Adrenal gland (tissue), 12 donors: ENCODE results near the gene TUBA8. TPM values are rescaled to one million over a fixed set of nuclear protein-coding genes. Genes with fewer than 3 reads are reported as not detected.
A peak's percentile ranks its signal among the peaks of the same experiment; 100 is the strongest.

Experiments used
- DNase-seq, 7 donors: peaks; one replicate each; pipeline ENCODE4 v3.0.0-alpha.2; 2019 to 2020
- H3K27ac ChIP-seq, 5 donors: fragments of 200-600 bp; sonication (generic) in 4 of 5; 1 replicate in 3 of 5; 2 replicates in 2 of 5; pipeline versions ENCODE4 v1.5.1 to v1.8.0; 2016 to 2020; ENCODE audit warnings: mild to moderate bottlenecking in 1 of 5
- H3K27me3 ChIP-seq: fragments of 200-600 bp; 2 replicates; pipeline ENCODE4 v1.8.0; 2021
- H3K36me3 ChIP-seq, 2 donors: fragments of 200-600 bp; replicated peaks in 1 of 2; 1 replicate in 1 of 2; 2 replicates in 1 of 2; pipeline versions ENCODE4 v1.5.1 to v1.8.0; 2018 to 2022
- H3K4me1 ChIP-seq, 2 donors: fragments of 200-600 bp; replicated peaks in 1 of 2; 1 replicate in 1 of 2; 2 replicates in 1 of 2; pipeline versions ENCODE4 v1.5.1 to v1.8.0; 2018 to 2021
- H3K4me3 ChIP-seq, 4 donors: fragments of 200-600 bp; sonication (generic) in 3 of 4; one replicate each; pipeline ENCODE4 v1.5.1; 2016 to 2018
- H3K9me3 ChIP-seq, 3 donors: fragments of 200-600 bp; sonication (generic) in 1 of 3; replicated peaks in 1 of 3; 1 replicate in 2 of 3; 2 replicates in 1 of 3; pipeline versions ENCODE4 v1.5.1 to v1.8.0; 2016 to 2021
- POLR2A ChIP-seq, 2 donors: fragments of 450-650 bp; IDR thresholded peaks; one replicate each; pipeline ENCODE4 v1.6.1; 2017; ENCODE audit warnings: antibody characterized with exemption in 2 of 2, mild to moderate bottlenecking in 2 of 2, moderate library complexity in 1 of 2
- WGBS, 4 donors: extraction: QIAGEN DNeasy Blood & Tissue Kit in 2 of 4; methylation state at CpG; one replicate each; pipeline versions ENCODE4 v1.1.5 to v1.1.7; 2013 to 2017; 5-methylcytosine and 5-hydroxymethylcytosine counted together
- intact Hi-C, 2 donors: fragments of 100-400 bp; cut with DNase I; formaldehyde crosslinking; loops; one replicate each; pipeline versions ENCODE4 v1.14.1 to v1.15.0; 2022 to 2023
- polyA plus RNA-seq, 3 donors: library from polyadenylated mRNA; stranded (reverse); fragments of 200-250 nt in 2 of 3; fragments of 350-450 nt in 1 of 3; fragmentation: Illumina TruSeq in 1 of 3; extraction: RNeasy Lipid Tissue Mini Kit (QIAGEN cat#74804) in 1 of 3; gene quantifications; one replicate each; pipeline ENCODE4 v1.2.3, GENCODE V29; 2013 to 2014
- total RNA-seq, 9 donors: library from RNA; depleted of rRNA in 4 of 9; stranded (reverse); fragments of >200 nt in 4 of 9; fragments of 120-200 nt in 1 of 9; fragmentation: NEBNext Ultra II Directional in 1 of 9; extraction: Animal tissue kit (Norgen Biotek cat#: 25700) in 1 of 9; gene quantifications; one replicate each; pipeline versions ENCODE4 v1.1.0 to v1.2.4, GENCODE V29; 2013 to 2023
- TF ChIP-seq, protein P1 (sequence below), 6 experiments: fragments of 450-650 bp in 4 of 6; fragments of 200-600 bp in 2 of 6; sonication (generic) in 1 of 6; IDR thresholded peaks; 1 replicate in 5 of 6; 2 replicates in 1 of 6; pipeline versions ENCODE4 v1.5.1 to v1.8.0; 2016 to 2021; ENCODE audit warnings: antibody characterized with exemption in 6 of 6, mild to moderate bottlenecking in 2 of 6, moderate library complexity in 1 of 6
- donor health status: healthy with polysubstance abuse.
- donor health status: Bipolar disorder and iron deficiency.
- donor health status: DM: yes; HTN: yes; CAD: no.
- donor health status: DM: no; HTN: no; CAD: no.
- donor health status: DM: no; HTN: no; CAD: no.
- donor health status: DM: yes; HTN: yes; CAD: no.

Gene TUBA8
- total and polyA plus RNA-seq, 12 donors: 0.65 to 4.3 (median 1.8) TPM

GRCh38 chr22:18144105-18144504 lies 33.5 kb downstream of the TUBA8 start:
- intact Hi-C loops: no loop called here

DNA sequence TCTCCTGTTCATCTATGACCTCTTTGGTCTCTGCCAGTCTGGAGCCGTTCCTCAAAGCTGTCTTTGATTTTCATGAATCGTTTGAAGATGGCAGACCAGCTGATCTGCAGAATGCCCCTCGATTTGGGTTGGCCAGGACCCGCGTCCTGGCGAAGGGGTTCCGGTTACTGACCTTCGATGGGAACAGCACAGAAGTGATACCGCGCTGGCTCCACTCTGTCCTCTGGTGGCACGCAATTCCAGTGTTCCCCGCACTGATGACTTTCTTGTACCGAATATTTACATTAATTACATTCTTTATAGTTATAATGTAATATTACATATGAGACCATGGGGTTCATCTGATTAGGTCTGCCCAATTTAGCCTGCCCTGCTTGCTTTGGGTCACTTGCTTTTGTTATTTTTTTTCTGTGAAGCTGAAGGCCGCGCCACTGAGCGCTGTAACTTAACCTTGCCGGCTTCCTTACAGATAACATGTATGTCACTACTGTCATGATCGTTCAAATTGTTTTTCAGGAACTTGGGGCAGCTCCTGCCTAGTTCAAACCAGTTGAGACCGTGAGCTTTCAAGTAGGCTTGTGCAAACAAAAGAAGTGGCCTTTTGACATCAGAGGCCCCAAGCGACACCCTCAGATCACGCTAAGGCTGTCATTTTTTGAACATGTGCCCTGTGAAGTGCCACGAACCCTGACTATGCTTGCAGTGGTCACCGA lies 35.2 kb downstream of the TUBA8 start:
- no peak for DNase-seq
- Histone ChIP-seq H3K4me3 (no peak overlapping the region), H3K9me3 (no peaks in the 10 kb centered on the region), H3K27me3 (no peaks in the 10 kb centered on the region), H3K4me1 (peaks cover 0 to 10% of the 10 kb centered on the region in 2 donors), H3K27ac (no peak overlapping the region), H3K36me3 (no peaks in the 10 kb centered on the region)
- 63 to 71% (median 63%) methylated on average over 21 to 23 of the region's 23 CpGs for WGBS, 4 donors
- TF ChIP-seq, protein P1, sequence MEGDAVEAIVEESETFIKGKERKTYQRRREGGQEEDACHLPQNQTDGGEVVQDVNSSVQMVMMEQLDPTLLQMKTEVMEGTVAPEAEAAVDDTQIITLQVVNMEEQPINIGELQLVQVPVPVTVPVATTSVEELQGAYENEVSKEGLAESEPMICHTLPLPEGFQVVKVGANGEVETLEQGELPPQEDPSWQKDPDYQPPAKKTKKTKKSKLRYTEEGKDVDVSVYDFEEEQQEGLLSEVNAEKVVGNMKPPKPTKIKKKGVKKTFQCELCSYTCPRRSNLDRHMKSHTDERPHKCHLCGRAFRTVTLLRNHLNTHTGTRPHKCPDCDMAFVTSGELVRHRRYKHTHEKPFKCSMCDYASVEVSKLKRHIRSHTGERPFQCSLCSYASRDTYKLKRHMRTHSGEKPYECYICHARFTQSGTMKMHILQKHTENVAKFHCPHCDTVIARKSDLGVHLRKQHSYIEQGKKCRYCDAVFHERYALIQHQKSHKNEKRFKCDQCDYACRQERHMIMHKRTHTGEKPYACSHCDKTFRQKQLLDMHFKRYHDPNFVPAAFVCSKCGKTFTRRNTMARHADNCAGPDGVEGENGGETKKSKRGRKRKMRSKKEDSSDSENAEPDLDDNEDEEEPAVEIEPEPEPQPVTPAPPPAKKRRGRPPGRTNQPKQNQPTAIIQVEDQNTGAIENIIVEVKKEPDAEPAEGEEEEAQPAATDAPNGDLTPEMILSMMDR (IDR thresholded peaks at IDR 0.05): no peak
- intact Hi-C loops: no loop called here

More at GRCh38 chr22:18144105-18144504, 33.5 kb downstream of the TUBA8 start:
- Histone ChIP-seq H3K36me3 (no peaks in the 10 kb centered on the region), H3K27me3 (no peaks in the 10 kb centered on the region), H3K4me3 (no peak overlapping the region), H3K4me1 (no peaks in the 10 kb centered on the region), H3K9me3 (no peaks in the 10 kb centered on the region), H3K27ac (no peak overlapping the region)
- no peak for DNase-seq
- TF ChIP-seq POLR2A (IDR thresholded peaks at IDR 0.05): no peak
- TF ChIP-seq, protein P1 (IDR thresholded peaks at IDR 0.05): no peak

DNA sequence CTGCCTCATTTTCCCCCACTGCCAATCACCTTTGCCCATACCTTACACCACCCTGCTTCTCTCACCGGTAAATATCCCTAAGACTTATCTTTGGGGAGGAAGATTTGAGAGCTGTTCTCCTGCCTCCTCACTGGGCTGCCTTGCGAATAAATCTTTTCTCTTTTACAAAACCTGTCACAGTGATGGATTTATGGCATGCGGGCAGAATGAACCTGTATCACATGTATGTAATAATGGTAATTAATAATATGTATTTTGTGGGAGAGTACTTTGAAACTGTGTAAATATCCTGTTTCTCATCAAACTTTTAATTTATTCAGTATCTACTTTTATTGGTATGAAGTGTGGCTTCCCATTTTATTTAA lies 35.8 kb downstream of the TUBA8 start:
- Histone ChIP-seq H3K4me1 (peaks cover 0 to 11% of the 10 kb centered on the region in 2 donors), H3K9me3 (no peaks in the 10 kb centered on the region), H3K4me3 (no peak overlapping the region), H3K27ac (no peak overlapping the region), H3K36me3 (no peaks in the 10 kb centered on the region), H3K27me3 (no peaks in the 10 kb centered on the region)
- TF ChIP-seq, protein P1 (IDR thresholded peaks at IDR 0.05): no peak
- no peak for TF ChIP-seq POLR2A (IDR thresholded peaks at IDR 0.05)
- WGBS, 4 donors: 73 to 84% (median 81%) methylated on average over 3 of the region's 3 CpGs
- intact Hi-C loops: no loop called here
- no peak for DNase-seq

DNA sequence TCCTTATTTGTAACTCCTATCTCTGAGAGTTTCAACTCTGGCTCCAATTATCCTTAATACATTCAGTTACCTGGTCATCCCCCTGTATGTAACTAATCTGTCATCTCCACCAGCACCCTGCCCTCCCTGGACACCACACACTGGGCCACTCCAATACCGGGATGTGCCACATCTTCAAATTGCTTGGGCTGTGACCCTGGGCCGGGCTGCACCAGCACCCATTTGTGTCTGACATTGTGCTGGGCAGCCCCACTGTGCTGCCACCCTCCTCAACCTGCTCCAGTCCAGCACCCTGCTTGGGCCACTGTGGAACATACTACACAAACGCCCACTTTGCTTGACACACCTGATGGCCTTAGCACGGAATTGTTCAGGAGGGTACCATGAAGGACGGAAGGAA lies 37.2 kb downstream of the TUBA8 start:
- intact Hi-C loops: no loop called here
- TF ChIP-seq, protein P1 (IDR thresholded peaks at IDR 0.05): no peak
- no peak for TF ChIP-seq POLR2A (IDR thresholded peaks at IDR 0.05)
- Histone ChIP-seq H3K9me3 (no peaks in the 10 kb centered on the region), H3K4me1 (peaks cover 0 to 11% of the 10 kb centered on the region in 2 donors), H3K36me3 (no peaks in the 10 kb centered on the region), H3K27ac (peak overlapping the region in 1 of 5 donors; percentile 10), H3K4me3 (no peak overlapping the region), H3K27me3 (no peaks in the 10 kb centered on the region)
- DNase-seq: no peak
- WGBS, 4 donors: 89 to 95% (median 91%) methylated on average over 3 to 5 of the region's 5 CpGs
